SK-N-SH (cell line): ENCODE data around the gene ZCCHC7. TPM values are rescaled to one million over a fixed set of nuclear protein-coding genes. Genes with fewer than 3 reads are reported as not detected.

ENCODE experiments used
- CTCF ChIA-PET: fragments of 300-600, 350-600 bp; formaldehyde crosslinking; extraction: SDS; loops from one replicate; lab custom pipeline; 2021; lab: Yijun Ruan, JAX
- POLR2A ChIA-PET: fragments of 350-600 bp; sonication (Branson Sonifier 250); formaldehyde crosslinking; extraction: SDS; loops from one replicate; lab custom pipeline; 2020; ENCODE audit warnings: antibody characterized with exemption, inconsistent platforms; lab: Yijun Ruan, JAX
- DNase-seq: peaks from one replicate; pipeline ENCODE4 v3.0.0; 2012
- H2AFZ ChIP-seq: fragments of 200-600 bp; sonication (generic); 2 replicates; pipeline ENCODE4 v1.8.1; 2016; ENCODE audit warnings: antibody characterized with exemption, mild to moderate bottlenecking, low read depth
- H3F3A ChIP-seq: fragments of 200-600 bp; sonication (generic); replicated peaks from 2 replicates; pipeline ENCODE3; 2016; ENCODE audit warnings: antibody characterized with exemption, mild to moderate bottlenecking; ENCODE audit not compliant: insufficient read depth
- H3K27ac ChIP-seq, 2 experiments: fragments of 200-500 bp in 1 of 2; fragments of 200-600 bp in 1 of 2; sonication (Bioruptor generic) in 1 of 2; sonication (generic), shearing (Covaris generic) in 1 of 2; 2 replicates each; pipeline versions ENCODE4 v1.5.1 to v1.6.1; 2014 to 2016; ENCODE audit warnings: low read depth in 2 of 2, inconsistent platforms in 1 of 2, low read length in 1 of 2, mild to moderate bottlenecking in 1 of 2, mixed read lengths in 1 of 2
- H3K27me3 ChIP-seq: fragments of 200-600 bp; sonication (generic), shearing (Covaris generic); 2 replicates; pipeline ENCODE4 v1.6.1; 2016; ENCODE audit warnings: mixed run types; ENCODE audit not compliant: insufficient read depth
- H3K36me3 ChIP-seq, 2 experiments: fragments of 200-500 bp in 1 of 2; fragments of 200-600 bp in 1 of 2; sonication (Bioruptor generic) in 1 of 2; sonication (generic) in 1 of 2; replicated peaks in 1 of 2; 2 replicates each; pipeline versions ENCODE3 to v1.5.1; 2014 to 2016; ENCODE audit warnings: low read length in 1 of 2, mild to moderate bottlenecking in 1 of 2; ENCODE audit not compliant: insufficient read depth in 2 of 2, control insufficient read depth in 1 of 2
- H3K4me1 ChIP-seq, 2 experiments: fragments of 200-500 bp in 1 of 2; fragments of 200-600 bp in 1 of 2; sonication (Bioruptor generic) in 1 of 2; sonication (generic), shearing (Covaris generic) in 1 of 2; 2 replicates each; pipeline versions ENCODE4 v1.5.1 to v1.6.1; 2014 to 2016; ENCODE audit warnings: low read depth in 1 of 2, low read length in 1 of 2, mixed run types in 1 of 2; ENCODE audit not compliant: insufficient read depth in 2 of 2, control insufficient read depth in 1 of 2
- H3K4me2 ChIP-seq: fragments of 200-600 bp; sonication (generic), shearing (Covaris generic); 2 replicates; pipeline ENCODE4 v1.6.1; 2017; ENCODE audit warnings: mixed run types
- H3K4me3 ChIP-seq, 2 experiments: fragments of 200-500 bp in 1 of 2; fragments of 200-600 bp in 1 of 2; sonication (Bioruptor generic) in 1 of 2; sonication (generic), shearing (Covaris generic) in 1 of 2; 2 replicates each; pipeline versions ENCODE4 v1.5.1 to v1.8.1; 2014 to 2016; ENCODE audit warnings: low read depth in 2 of 2, inconsistent platforms in 1 of 2, low read length in 1 of 2, mild to moderate bottlenecking in 1 of 2, mixed read lengths in 1 of 2, moderate library complexity in 1 of 2
- H3K79me2 ChIP-seq: fragments of 200-600 bp; sonication (generic); 2 replicates; pipeline ENCODE4 v1.8.1; 2017; ENCODE audit warnings: mild to moderate bottlenecking; ENCODE audit not compliant: insufficient read depth
- H3K9ac ChIP-seq: fragments of 200-600 bp; sonication (generic); 2 replicates; pipeline ENCODE4 v1.6.1; 2017; ENCODE audit warnings: mixed run types
- H3K9me2 ChIP-seq: fragments of 200-600 bp; sonication (generic); 2 replicates; pipeline ENCODE4 v1.6.1; 2017; ENCODE audit warnings: mixed run types
- H3K9me3 ChIP-seq: fragments of 200-600 bp; sonication (generic); 2 replicates; pipeline ENCODE4 v1.6.1; 2017; ENCODE audit warnings: mixed run types, mild to moderate bottlenecking, moderate library complexity
- H4K20me1 ChIP-seq: fragments of 200-600 bp; sonication (generic); 2 replicates; pipeline ENCODE4 v1.6.1; 2017; ENCODE audit warnings: mild to moderate bottlenecking, mixed run types; ENCODE audit not compliant: insufficient read depth
- ELF1 ChIP-seq: IDR thresholded peaks from 2 replicates; pipeline ENCODE4 v1.4.0; 2012
- FOSL2 ChIP-seq: IDR thresholded peaks from 2 replicates; pipeline ENCODE4 v1.4.0; 2012; ENCODE audit warnings: low read depth, mild to moderate bottlenecking, moderate library complexity, borderline replicate concordance
- FOXJ3 ChIP-seq: sonication (generic); formaldehyde crosslinking; IDR thresholded peaks from 2 replicates; pipeline ENCODE4 v1.5.1; 2020; ENCODE audit warnings: mild to moderate bottlenecking, missing genetic modification reagents
- FOXM1 ChIP-seq: IDR thresholded peaks from 2 replicates; pipeline ENCODE4 v1.4.0; 2012; ENCODE audit warnings: low read depth, mild to moderate bottlenecking
- GATA2 ChIP-seq: sonication (generic); formaldehyde crosslinking; IDR thresholded peaks from 2 replicates; pipeline ENCODE4 v1.5.0; 2020; ENCODE audit warnings: mild to moderate bottlenecking, missing genetic modification reagents
- MAX ChIP-seq: IDR thresholded peaks from 2 replicates; pipeline ENCODE4 v1.4.0; 2012; ENCODE audit warnings: low read depth
- MEF2A ChIP-seq: IDR thresholded peaks from 2 replicates; pipeline ENCODE4 v1.4.0; 2012; ENCODE audit warnings: low read depth, borderline replicate concordance
- NFIC ChIP-seq: IDR thresholded peaks from 2 replicates; pipeline ENCODE4 v1.4.0; 2012; ENCODE audit warnings: borderline replicate concordance
- NRF1 ChIP-seq: IDR thresholded peaks from 2 replicates; pipeline ENCODE4 v1.6.1; 2012; ENCODE audit warnings: low read depth, mild to moderate bottlenecking, low read length
- TAF1 ChIP-seq: IDR thresholded peaks from 2 replicates; pipeline ENCODE4 v1.6.1; 2012; ENCODE audit warnings: low read depth, mild to moderate bottlenecking, low read length, moderate library complexity, borderline replicate concordance
- TCF12 ChIP-seq: IDR thresholded peaks from 2 replicates; pipeline ENCODE4 v1.4.0; 2012
- TEAD4 ChIP-seq: IDR thresholded peaks from 2 replicates; pipeline ENCODE4 v1.4.0; 2012; ENCODE audit warnings: mild to moderate bottlenecking, borderline replicate concordance; ENCODE audit not compliant: insufficient read depth
- USF1 ChIP-seq: IDR thresholded peaks from 2 replicates; pipeline ENCODE4 v1.4.0; 2012; ENCODE audit warnings: low read depth, borderline replicate concordance
- WGBS: methylation state at CpG from one replicate; pipeline ENCODE4 v1.1.6; 2017; ENCODE audit warnings: low lambda C conversion rate; 5-methylcytosine and 5-hydroxymethylcytosine counted together
- polyA plus RNA-seq, 3 experiments: library from polyadenylated mRNA; depleted of rRNA; stranded (reverse); fragments of >200 nt; gene quantifications; 2 replicates each; pipeline ENCODE4 v1.2.3, GENCODE V29; 2012
- TF ChIP-seq, protein P1 (sequence below): IDR thresholded peaks from 2 replicates; pipeline ENCODE4 v1.4.0; 2012; ENCODE audit warnings: low read depth, borderline replicate concordance

The ZCCHC7 gene
- polyA plus RNA-seq, 1 of the 3 experiments (the other 2 are of a cell fraction) = 12.6 TPM

- H3K4me2 ChIP-seq = no peak overlapping the region
- POLR2A ChIA-PET = no interaction called here
Observed at GRCh38 chr9:37399336-37399735, 279.0 kb downstream of the ZCCHC7 start.

DNA sequence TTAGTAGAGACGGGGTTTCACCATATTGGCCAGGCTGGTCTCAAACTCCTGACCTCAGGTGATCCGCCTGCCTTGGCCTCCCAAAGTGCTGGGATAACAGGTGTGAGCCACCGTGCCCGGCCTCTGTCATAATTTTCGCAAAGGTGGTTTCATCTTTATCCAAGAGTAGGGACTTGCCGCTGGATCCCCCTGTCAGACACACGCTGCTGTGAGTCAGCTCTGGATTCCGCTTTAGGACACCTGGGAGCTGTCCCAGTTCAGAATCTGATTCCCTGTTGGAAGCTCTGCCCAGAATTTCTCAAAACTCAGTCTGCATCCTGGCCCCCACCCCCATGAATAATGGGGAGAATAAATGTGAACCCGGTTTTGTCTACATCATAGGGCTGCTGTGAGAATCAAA lies 284.2 kb downstream of the ZCCHC7 start:
- no peaks in the 10 kb centered on the region for H4K20me1 ChIP-seq
- no peaks in the 10 kb centered on the region for H3F3A ChIP-seq
- no peak for TF ChIP-seq ELF1
- no peak for TF ChIP-seq GATA2
- TF ChIP-seq FOXJ3 = no peak
- TF ChIP-seq FOXM1 = no peak
- TF ChIP-seq FOSL2 = no peak
- TF ChIP-seq NRF1 = no peak
- TF ChIP-seq, protein P1, sequence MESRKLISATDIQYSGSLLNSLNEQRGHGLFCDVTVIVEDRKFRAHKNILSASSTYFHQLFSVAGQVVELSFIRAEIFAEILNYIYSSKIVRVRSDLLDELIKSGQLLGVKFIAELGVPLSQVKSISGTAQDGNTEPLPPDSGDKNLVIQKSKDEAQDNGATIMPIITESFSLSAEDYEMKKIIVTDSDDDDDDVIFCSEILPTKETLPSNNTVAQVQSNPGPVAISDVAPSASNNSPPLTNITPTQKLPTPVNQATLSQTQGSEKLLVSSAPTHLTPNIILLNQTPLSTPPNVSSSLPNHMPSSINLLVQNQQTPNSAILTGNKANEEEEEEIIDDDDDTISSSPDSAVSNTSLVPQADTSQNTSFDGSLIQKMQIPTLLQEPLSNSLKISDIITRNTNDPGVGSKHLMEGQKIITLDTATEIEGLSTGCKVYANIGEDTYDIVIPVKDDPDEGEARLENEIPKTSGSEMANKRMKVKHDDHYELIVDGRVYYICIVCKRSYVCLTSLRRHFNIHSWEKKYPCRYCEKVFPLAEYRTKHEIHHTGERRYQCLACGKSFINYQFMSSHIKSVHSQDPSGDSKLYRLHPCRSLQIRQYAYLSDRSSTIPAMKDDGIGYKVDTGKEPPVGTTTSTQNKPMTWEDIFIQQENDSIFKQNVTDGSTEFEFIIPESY = no peak
- TF ChIP-seq MEF2A = no peak
- no peak for TF ChIP-seq MAX
- no peak for TF ChIP-seq TEAD4
- TF ChIP-seq, all 33 proteins: peak for 0
- 71% methylated on average over 9 of the region's 9 CpGs for WGBS
- no peak overlapping the region for H2AFZ ChIP-seq
- POLR2A ChIA-PET = no interaction called here
- no peaks in the 10 kb centered on the region for H3K9me2 ChIP-seq
- H3K4me2 ChIP-seq = no peak overlapping the region
- no peaks in the 10 kb centered on the region for H3K36me3 ChIP-seq
- H3K4me1 ChIP-seq = no peaks in the 10 kb centered on the region
- no peak overlapping the region for H3K9ac ChIP-seq
- no peaks in the 10 kb centered on the region for H3K27me3 ChIP-seq
- DNase-seq = no peak
- H3K9me3 ChIP-seq = peaks cover 5% of the 10 kb centered on the region; the same call in 1 of the 2 replicates
- CTCF ChIA-PET = no interaction called here
- no peak overlapping the region for H3K4me3 ChIP-seq
- no peaks in the 10 kb centered on the region for H3K79me2 ChIP-seq
- H3K27ac ChIP-seq = no peak overlapping the region

More at GRCh38 chr9:37399336-37399735, 279.0 kb downstream of the ZCCHC7 start:
- WGBS = 51% methylated on average over 2 of the region's 2 CpGs
- no peaks in the 10 kb centered on the region for H4K20me1 ChIP-seq
- no peak overlapping the region for H3K27ac ChIP-seq
- no peaks in the 10 kb centered on the region for H3K4me1 ChIP-seq
- no peaks in the 10 kb centered on the region for H3K9me2 ChIP-seq
- CTCF ChIA-PET = interaction anchor here (1.5 kb wide), 1 partner anchor 16 kb away, joined by 6 read pairs; no protein-coding TSS in a partner anchor
- DNase-seq = no peak
- no peaks in the 10 kb centered on the region for H3K9me3 ChIP-seq
- H3K79me2 ChIP-seq = no peaks in the 10 kb centered on the region
- no peaks in the 10 kb centered on the region for H3K27me3 ChIP-seq
- no peak overlapping the region for H2AFZ ChIP-seq
- no peak overlapping the region for H3K9ac ChIP-seq
- no peaks in the 10 kb centered on the region for H3K36me3 ChIP-seq
- H3K4me3 ChIP-seq = no peak overlapping the region
- no peaks in the 10 kb centered on the region for H3F3A ChIP-seq
- TF ChIP-seq TCF12 (no peak), NFIC (no peak), TAF1 (no peak), USF1 (no peak)
- TF ChIP-seq, protein P1 = no peak
- TF ChIP-seq, all 33 proteins: peak for 0
